ENCODE data around the gene MT1B.

The MT1B gene

GRCh38 chr16:56607109-56607618 lies 44.5 kb upstream of the MT1B start:
- Mint-ChIP-seq H3K4me3 (peak overlapping the region; percentile 45 to 58 (median 56)), H3K36me3 (ENCODE audit: low read depth) (no peaks in the 10 kb centered on the region), H3K27me3 (ENCODE audit: low read depth) (peaks cover 42% of the 10 kb centered on the region), H3K4me1 (peaks cover 50% of the 10 kb centered on the region), H3K9me3 (no peaks in the 10 kb centered on the region), H3K27ac (peak overlapping the region; percentile 81 to 95 (median 87))
- TF ChIP-seq CTCF (IDR thresholded peaks at IDR 0.05; ENCODE audit: unreplicated experiment in 3 of 3), result no peak

GRCh38 chr16:56607675-56608042 lies 44.0 kb upstream of the MT1B start:
- Mint-ChIP-seq H3K27me3 (ENCODE audit: low read depth) (peaks cover 41% of the 10 kb centered on the region), H3K36me3 (ENCODE audit: low read depth) (no peaks in the 10 kb centered on the region), H3K4me1 (peaks cover 50% of the 10 kb centered on the region), H3K9me3 (no peaks in the 10 kb centered on the region), H3K4me3 (peak overlapping the region; percentile 35 to 68 (median 56)), H3K27ac (peak overlapping the region; percentile 81 to 95 (median 87))
- no peak for TF ChIP-seq CTCF (IDR thresholded peaks at IDR 0.05; ENCODE audit: unreplicated experiment in 3 of 3)

GRCh38 chr16:56608043-56608875 lies 43.4 kb upstream of the MT1B start, which contains the start of gene MT2A:
TSS of gene MT2A (plus strand) at chr16:56608584. CDS start at chr16:56608656, 72 bp downstream.
- Mint-ChIP-seq H3K4me3 (peak within 1 kb of the TSS; percentile 84 to 88 (median 86)), H3K27me3 (ENCODE audit: low read depth) (peaks cover 41% of the 10 kb centered on the region), H3K36me3 (ENCODE audit: low read depth) (no peaks in the 10 kb centered on the region), H3K27ac (peak within 1 kb of the TSS; percentile 81 to 95 (median 87)), H3K4me1 (peaks cover 50% of the 10 kb centered on the region), H3K9me3 (no peaks in the 10 kb centered on the region)
- no peak for TF ChIP-seq CTCF (IDR thresholded peaks at IDR 0.05; ENCODE audit: unreplicated experiment in 3 of 3)

- H3K4me3 Mint-ChIP-seq, result peak overlapping the region; percentile 84 to 88 (median 86)
- no peak for TF ChIP-seq CTCF (IDR thresholded peaks at IDR 0.05; ENCODE audit: unreplicated experiment in 3 of 3)
- peaks cover 50% of the 10 kb centered on the region for H3K4me1 Mint-ChIP-seq
- H3K9me3 Mint-ChIP-seq, result no peaks in the 10 kb centered on the region
- H3K36me3 Mint-ChIP-seq (ENCODE audit: low read depth), result no peaks in the 10 kb centered on the region
- H3K27me3 Mint-ChIP-seq (ENCODE audit: low read depth), result peaks cover 41% of the 10 kb centered on the region
- peak overlapping the region; percentile 46 to 95 (median 85) for H3K27ac Mint-ChIP-seq
Observed at GRCh38 chr16:56608876-56609462, 42.7 kb upstream of the MT1B start.

GRCh38 chr16:56609463-56609921 lies 42.2 kb upstream of the MT1B start:
- H3K4me3 Mint-ChIP-seq, result peak overlapping the region; percentile 84 to 88 (median 86)
- no peaks in the 10 kb centered on the region for H3K9me3 Mint-ChIP-seq
- H3K27ac Mint-ChIP-seq, result peak overlapping the region; percentile 46 to 95 (median 85)
- H3K36me3 Mint-ChIP-seq (ENCODE audit: low read depth), result no peaks in the 10 kb centered on the region
- H3K4me1 Mint-ChIP-seq, result peaks cover 50% of the 10 kb centered on the region
- TF ChIP-seq CTCF (IDR thresholded peaks at IDR 0.05; ENCODE audit: unreplicated experiment in 3 of 3), result no peak
- H3K27me3 Mint-ChIP-seq (ENCODE audit: low read depth), result peaks cover 44% of the 10 kb centered on the region
